IMR-90 (cell line): Measurements from ENCODE around the gene GOSR1. TPM values are rescaled to one million over a fixed set of nuclear protein-coding genes. Genes with fewer than 3 reads are reported as not detected.

Source experiments
- ATAC-seq: fragments of 200-7000 bp; cut with Tn5 transposase; 2 replicates; pipeline ENCODE4 v1.9.1; 2020; ENCODE audit warnings: low read depth, mild to moderate bottlenecking, moderate library complexity
- BruUV-seq: library from RNA; stranded (reverse); fragments of 400-500 nt; replicated peaks from 2 replicates; lab custom pipeline; 2021; lab: Mats Ljungman, UMichigan
- CTCF ChIA-PET: fragments of 300-600 bp; formaldehyde crosslinking; extraction: SDS; loops from one replicate; lab custom pipeline; 2021; ENCODE audit warnings: antibody characterized with exemption; lab: Yijun Ruan, JAX
- POLR2A ChIA-PET: fragments of 300-600 bp; sonication (Branson Sonifier 250); formaldehyde crosslinking; loops from one replicate; lab custom pipeline; 2022; ENCODE audit warnings: antibody characterized with exemption; ENCODE audit not compliant: unreplicated experiment; lab: Charles Lee
- DNase-seq: peaks from one replicate; pipeline ENCODE4 v3.0.0; 2013
- H2AFZ ChIP-seq: replicated peaks from 2 replicates; pipeline ENCODE3; 2013; ENCODE audit warnings: low read length, mild to moderate bottlenecking; ENCODE audit not compliant: poor library complexity
- H2AK5ac ChIP-seq: 2 replicates; pipeline ENCODE4 v1.6.1; 2013; ENCODE audit warnings: low read depth, low read length, inconsistent platforms
- H2AK9ac ChIP-seq: replicated peaks from 2 replicates; pipeline ENCODE3; 2013; ENCODE audit warnings: mild to moderate bottlenecking, low read depth, low read length, moderate library complexity; ENCODE audit not compliant: poor library complexity
- H2BK120ac ChIP-seq: 2 replicates; pipeline ENCODE4 v1.6.1; 2013; ENCODE audit warnings: low read depth, low read length, inconsistent platforms
- H2BK15ac ChIP-seq: 3 replicates; pipeline ENCODE4 v1.6.1; 2013; ENCODE audit warnings: low read depth, low read length, inconsistent platforms
- H2BK20ac ChIP-seq: 2 replicates; pipeline ENCODE4 v1.6.1; 2013; ENCODE audit warnings: low read depth, mild to moderate bottlenecking, inconsistent platforms, low read length, moderate library complexity
- H2BK5ac ChIP-seq: 2 replicates; pipeline ENCODE4 v1.6.1; 2013; ENCODE audit warnings: mild to moderate bottlenecking, low read depth, low read length, inconsistent platforms; ENCODE audit not compliant: poor library complexity, severe bottlenecking
- H3K14ac ChIP-seq: replicated peaks from 2 replicates; pipeline ENCODE4 v1.6.1; 2013; ENCODE audit warnings: low read depth, low read length, inconsistent platforms
- H3K18ac ChIP-seq: 2 replicates; pipeline ENCODE4 v1.6.1; 2013; ENCODE audit warnings: low read depth, low read length, control low read depth
- H3K23ac ChIP-seq: 2 replicates; pipeline ENCODE4 v1.6.1; 2013; ENCODE audit warnings: low read depth, low read length, inconsistent platforms
- H3K27ac ChIP-seq: 2 replicates; pipeline ENCODE4 v1.5.1; 2013; ENCODE audit warnings: mild to moderate bottlenecking, control low read depth, low read length; ENCODE audit not compliant: insufficient read depth
- H3K27me3 ChIP-seq: 2 replicates; pipeline ENCODE4 v1.6.1; 2013; ENCODE audit warnings: low read length; ENCODE audit not compliant: control insufficient read depth, insufficient read depth
- H3K36me3 ChIP-seq: 2 replicates; pipeline ENCODE4 v1.6.1; 2013; ENCODE audit warnings: low read length, mixed read lengths; ENCODE audit not compliant: control insufficient read depth, insufficient read depth
- H3K4ac ChIP-seq: 2 replicates; pipeline ENCODE4 v1.6.1; 2013; ENCODE audit warnings: low read depth, low read length, inconsistent platforms
- H3K4me1 ChIP-seq: 2 replicates; pipeline ENCODE4 v1.6.1; 2013; ENCODE audit warnings: low read length, mixed read lengths; ENCODE audit not compliant: control insufficient read depth, insufficient read depth
- H3K4me2 ChIP-seq: 2 replicates; pipeline ENCODE4 v1.6.1; 2013; ENCODE audit warnings: low read depth, mild to moderate bottlenecking, control low read depth, low read length, moderate library complexity
- H3K4me3 ChIP-seq: 2 replicates; pipeline ENCODE4 v1.5.1; 2013; ENCODE audit warnings: low read depth, mild to moderate bottlenecking, control low read depth, low read length, moderate library complexity; ENCODE audit not compliant: insufficient read depth
- H3K56ac ChIP-seq: 2 replicates; pipeline ENCODE4 v1.6.1; 2013; ENCODE audit warnings: low read length, inconsistent platforms; ENCODE audit not compliant: insufficient read depth; ENCODE audit errors: extremely low read depth
- H3K79me1 ChIP-seq, 2 experiments: 2 replicates each; pipeline ENCODE4 v1.6.1; 2013; ENCODE audit warnings: low read length in 2 of 2, inconsistent platforms in 1 of 2, low read depth in 1 of 2
- H3K9ac ChIP-seq: 2 replicates; pipeline ENCODE4 v1.6.1; 2013; ENCODE audit warnings: low read depth, low read length, control low read depth
- H3K9me1 ChIP-seq: 2 replicates; pipeline ENCODE4 v1.6.1; 2013; ENCODE audit warnings: low read length, inconsistent platforms; ENCODE audit not compliant: insufficient read depth
- H3K9me3 ChIP-seq: 2 replicates; pipeline ENCODE4 v1.6.1; 2013; ENCODE audit warnings: low read length; ENCODE audit not compliant: control insufficient read depth, insufficient read depth
- H4K20me1 ChIP-seq: 2 replicates; pipeline ENCODE4 v1.6.1; 2013; ENCODE audit warnings: low read length, inconsistent platforms; ENCODE audit not compliant: insufficient read depth
- H4K5ac ChIP-seq: 2 replicates; pipeline ENCODE4 v1.6.1; 2013; ENCODE audit warnings: mild to moderate bottlenecking, low read depth, low read length, control low read depth
- H4K8ac ChIP-seq, 2 experiments: 2 replicates each; pipeline ENCODE4 v1.6.1; 2013; ENCODE audit warnings: low read depth in 2 of 2, low read length in 2 of 2, control low read depth in 1 of 2, inconsistent platforms in 1 of 2
- H4K91ac ChIP-seq: 2 replicates; pipeline ENCODE4 v1.6.1; 2013; ENCODE audit warnings: low read depth, low read length, inconsistent platforms; ENCODE audit not compliant: insufficient read depth
- BHLHE40 ChIP-seq: fragments of 150-350 bp; IDR thresholded peaks from 2 replicates; pipeline ENCODE4 v1.6.1; 2016; ENCODE audit warnings: mild to moderate bottlenecking, low read depth, low read length
- CEBPB ChIP-seq: IDR thresholded peaks from 2 replicates; pipeline ENCODE4 v1.6.1; 2012; ENCODE audit warnings: low read depth, low read length, improper control_type of control experiment
- ELK1 ChIP-seq: fragments of 150-350 bp; IDR thresholded peaks from 2 replicates; pipeline ENCODE4 v1.6.1; 2016; ENCODE audit warnings: low read depth, mild to moderate bottlenecking, low read length, moderate library complexity, borderline replicate concordance
- NFE2L2 ChIP-seq: fragments of 150-350 bp; IDR thresholded peaks from 2 replicates; pipeline ENCODE4 v1.6.1; 2016; ENCODE audit warnings: low read depth, mild to moderate bottlenecking, low read length
- RAD21 ChIP-seq: IDR thresholded peaks from 2 replicates; pipeline ENCODE4 v1.6.1; 2012; ENCODE audit warnings: low read length, improper control_type of control experiment
- SMC3 ChIP-seq: fragments of 150-350 bp; IDR thresholded peaks from 2 replicates; pipeline ENCODE4 v1.6.1; 2016; ENCODE audit warnings: low read depth, mild to moderate bottlenecking, antibody characterized with exemption, low read length, moderate library complexity
- WGBS, 2 experiments: methylation state at CpG; one replicate each; pipeline versions ENCODE4 v1.1.5 to v1.1.7; 2013; ENCODE audit warnings: missing lambda C conversion rate in 2 of 2; ENCODE audit not compliant: insufficient read length in 1 of 2; ENCODE audit errors: extremely low coverage in 2 of 2; 5-methylcytosine and 5-hydroxymethylcytosine counted together
- dilution Hi-C: fragments of 300-500 bp; cut with HindIII; formaldehyde crosslinking; loops from one replicate; pipeline ENCODE4 v1.14.3; 2018; ENCODE audit warnings: low sequenced_read_pairs; ENCODE audit not compliant: unreplicated experiment
- in situ Hi-C: fragments of 300-500 bp; cut with MboI; formaldehyde crosslinking; loops from 3 replicates; pipeline ENCODE4 v1.14.3; 2019; ENCODE audit warnings: low sequenced_read_pairs, inconsistent platforms, mixed read lengths
- intact Hi-C: fragments of 100-400 bp; cut with micrococcal nuclease; formaldehyde crosslinking; loops from 2 replicates; pipeline ENCODE4 v1.10.0; 2022
- polyA plus RNA-seq, 3 experiments: library from polyadenylated mRNA; depleted of rRNA; stranded (reverse); fragments of >200 nt; gene quantifications; 2 replicates each; pipeline ENCODE4 v1.2.3, GENCODE V29; 2012; ENCODE audit warnings: low replicate concordance in 1 of 3
- total RNA-seq: library from RNA; depleted of rRNA; stranded (reverse); fragments of >200 nt; gene quantifications from 2 replicates; pipeline ENCODE4 v1.2.3, GENCODE V29; 2012

GOSR1 gene
- total and polyA plus RNA-seq, 2 of the 4 experiments (the other 2 are of a cell fraction), result 21.2 to 47.5 TPM

- no peak overlapping the region for H3K4me2 ChIP-seq
- ATAC-seq, result no peak
- in situ Hi-C loops (no loop called here), dilution Hi-C loops (no loop called here), intact Hi-C loops (no loop called here)
- POLR2A ChIA-PET, result no interaction called here
- H3K23ac ChIP-seq, result no peak overlapping the region
- H4K8ac ChIP-seq, result no peak overlapping the region
- TF ChIP-seq ELK1 (no peak), CEBPB (peak; percentile 37), SMC3 (no peak), NFE2L2 (no peak), RAD21 (no peak), BHLHE40 (no peak)
- H3K9me1 ChIP-seq, result peaks cover 12% of the 10 kb centered on the region; the same call in 1 of the 2 replicates
- H4K5ac ChIP-seq, result no peak overlapping the region
- H2BK5ac ChIP-seq, result no peak overlapping the region
- 100% methylated on average over 1 of the region's 1 CpG; no CpG with 5 or more reads in 1 of the 2 experiments for WGBS, 2 experiments
- no peaks in the 10 kb centered on the region for H3K9me3 ChIP-seq
- BruUV-seq, result no TSS peak
- H2AFZ ChIP-seq, result no peak overlapping the region
- H2BK120ac ChIP-seq, result no peak overlapping the region
- H3K9ac ChIP-seq, result no peak overlapping the region
- H4K20me1 ChIP-seq, result peaks cover 10% of the 10 kb centered on the region
- H2AK9ac ChIP-seq, result peak overlapping the region; percentile 44
- H3K4ac ChIP-seq, result no peak overlapping the region
- no peak overlapping the region for H3K56ac ChIP-seq
- peaks cover 29% of the 10 kb centered on the region for H3K36me3 ChIP-seq
- CTCF ChIA-PET, result interaction anchor here (0.7 kb wide), 1 partner anchor 24 kb away, joined by 3 read pairs; no protein-coding TSS in a partner anchor
- H2BK20ac ChIP-seq, result no peak overlapping the region
- no peak overlapping the region for H2AK5ac ChIP-seq
- H2BK15ac ChIP-seq, result no peak overlapping the region
- peaks cover 10% of the 10 kb centered on the region for H3K4me1 ChIP-seq
- peaks cover 20 to 46% of the 10 kb centered on the region in 2 experiments; a peak in 3 of 4 replicates for H3K79me1 ChIP-seq
- no peak overlapping the region for H3K18ac ChIP-seq
- no peak for DNase-seq
- H3K27me3 ChIP-seq, result no peaks in the 10 kb centered on the region
- H3K14ac ChIP-seq, result no peak overlapping the region
- H4K91ac ChIP-seq, result no peak overlapping the region
- no peak overlapping the region for H3K4me3 ChIP-seq
- no peak overlapping the region for H3K27ac ChIP-seq
These were observed 40.6 kb downstream of the GOSR1 start for GRCh38 chr17:30517786-30518185.
